Measurements from ENCODE around the gene GIPC1. TPM values are rescaled to one million over a fixed set of nuclear protein-coding genes. Genes with fewer than 3 reads are reported as not detected.

The GIPC1 gene
- total RNA-seq, 1 donor from 2014 or later: 23.6 TPM

DNA sequence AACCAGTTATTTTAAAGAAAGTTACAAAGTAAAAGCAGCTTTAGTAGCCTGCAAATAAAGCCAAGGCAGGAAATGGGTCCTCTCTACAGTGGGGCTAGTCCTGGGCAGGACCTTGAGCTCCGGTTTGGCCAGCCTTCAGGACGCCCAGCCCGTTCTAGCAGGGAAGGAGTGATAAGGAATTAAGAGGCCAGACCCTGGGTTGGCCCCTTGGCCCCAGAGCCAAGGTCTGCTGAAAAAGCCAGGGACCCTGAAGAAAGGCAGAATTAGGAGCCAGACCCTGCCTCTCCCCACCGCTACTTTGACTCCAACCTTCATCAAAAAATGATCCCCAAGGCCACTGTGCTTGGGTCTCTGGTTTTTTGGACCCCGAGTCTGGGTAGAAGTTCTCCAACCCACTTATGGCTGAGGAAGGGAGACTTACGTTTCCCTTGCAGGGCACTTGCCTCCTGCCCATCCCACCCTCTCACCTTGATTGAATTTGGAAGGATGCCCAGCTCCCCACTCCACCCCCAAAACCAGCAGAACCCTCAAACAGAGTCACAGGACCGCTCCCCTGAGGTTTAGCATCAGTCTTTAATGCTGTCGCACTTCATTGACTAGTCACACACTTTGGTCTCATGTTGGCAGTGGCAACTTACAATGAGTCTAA, 18.4 kb upstream of the GIPC1 start:
- H2AFZ ChIP-seq (replicated peaks): no peak overlapping the region
- H3K27ac ChIP-seq: no peak overlapping the region
- no peaks in the 10 kb centered on the region for H3K36me3 ChIP-seq
- Mint-ChIP-seq H3K27me3 (ENCODE audit: insufficient read depth, low read depth) (peaks cover 10% of the 10 kb centered on the region), H3K4me3 (peak overlapping the region; percentile 49), H3K4me1 (peaks cover 48% of the 10 kb centered on the region), H3K36me3 (peaks cover 26% of the 10 kb centered on the region), H3K27ac (no peak overlapping the region), H3K9me3 (no peaks in the 10 kb centered on the region)
- DNase-seq (ENCODE audit: low spot score): no peak
- peaks cover 36% of the 10 kb centered on the region for H3F3A ChIP-seq (ENCODE audit: low read depth)
- no peaks in the 10 kb centered on the region for H3K9me3 ChIP-seq (ENCODE audit: low read depth)
- H3K9ac ChIP-seq: no peak overlapping the region
- peaks cover 5% of the 10 kb centered on the region for H3K4me1 ChIP-seq
- H3K79me2 ChIP-seq (ENCODE audit: low read depth): peaks cover 36% of the 10 kb centered on the region
- H4K20me1 ChIP-seq (ENCODE audit: low read depth): peaks cover 35% of the 10 kb centered on the region
- no peaks in the 10 kb centered on the region for H3K27me3 ChIP-seq
- no peak for TF ChIP-seq EZH2 (IDR thresholded peaks at IDR 0.05)
- TF ChIP-seq EZH2phosphoT487 (IDR thresholded peaks at IDR 0.05): no peak
- TF ChIP-seq, protein P1, sequence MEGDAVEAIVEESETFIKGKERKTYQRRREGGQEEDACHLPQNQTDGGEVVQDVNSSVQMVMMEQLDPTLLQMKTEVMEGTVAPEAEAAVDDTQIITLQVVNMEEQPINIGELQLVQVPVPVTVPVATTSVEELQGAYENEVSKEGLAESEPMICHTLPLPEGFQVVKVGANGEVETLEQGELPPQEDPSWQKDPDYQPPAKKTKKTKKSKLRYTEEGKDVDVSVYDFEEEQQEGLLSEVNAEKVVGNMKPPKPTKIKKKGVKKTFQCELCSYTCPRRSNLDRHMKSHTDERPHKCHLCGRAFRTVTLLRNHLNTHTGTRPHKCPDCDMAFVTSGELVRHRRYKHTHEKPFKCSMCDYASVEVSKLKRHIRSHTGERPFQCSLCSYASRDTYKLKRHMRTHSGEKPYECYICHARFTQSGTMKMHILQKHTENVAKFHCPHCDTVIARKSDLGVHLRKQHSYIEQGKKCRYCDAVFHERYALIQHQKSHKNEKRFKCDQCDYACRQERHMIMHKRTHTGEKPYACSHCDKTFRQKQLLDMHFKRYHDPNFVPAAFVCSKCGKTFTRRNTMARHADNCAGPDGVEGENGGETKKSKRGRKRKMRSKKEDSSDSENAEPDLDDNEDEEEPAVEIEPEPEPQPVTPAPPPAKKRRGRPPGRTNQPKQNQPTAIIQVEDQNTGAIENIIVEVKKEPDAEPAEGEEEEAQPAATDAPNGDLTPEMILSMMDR (IDR thresholded peaks at IDR 0.05): no peak
- no peak overlapping the region for H3K4me2 ChIP-seq
- H3K4me3 ChIP-seq: no peak overlapping the region

DNA sequence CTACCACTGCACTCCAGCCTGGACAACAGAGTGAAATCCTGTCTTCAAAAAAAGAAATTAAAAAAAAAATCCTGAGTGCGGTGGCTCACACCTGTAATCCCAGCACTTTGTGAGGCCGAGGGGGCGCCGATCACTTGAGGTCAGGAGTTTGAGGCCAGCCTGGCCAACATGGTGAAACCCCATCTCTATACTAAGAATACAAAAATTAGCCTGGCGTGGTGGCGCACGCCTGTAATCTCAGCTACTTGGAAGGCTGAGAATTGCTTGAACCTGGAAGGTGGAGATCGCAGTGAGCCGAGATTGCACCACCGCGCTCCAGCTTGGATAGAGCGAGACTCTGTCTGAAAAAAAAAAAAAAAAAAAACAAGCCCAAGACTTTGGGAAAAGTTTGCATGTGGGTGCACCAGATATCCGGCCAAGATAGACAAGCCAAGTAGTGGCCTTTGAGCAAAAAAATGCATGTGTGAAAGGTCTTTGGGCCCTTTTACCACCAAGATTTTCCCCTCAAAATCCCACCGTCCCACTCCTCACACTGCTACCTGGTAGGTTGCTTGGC, 16.6 kb upstream of the GIPC1 start:
- Mint-ChIP-seq H3K36me3 (peaks cover 26% of the 10 kb centered on the region), H3K27ac (no peak overlapping the region), H3K27me3 (ENCODE audit: insufficient read depth, low read depth) (peaks cover 6% of the 10 kb centered on the region), H3K4me3 (no peak overlapping the region), H3K9me3 (no peaks in the 10 kb centered on the region), H3K4me1 (peaks cover 45% of the 10 kb centered on the region)
- TF ChIP-seq, protein P1 (IDR thresholded peaks at IDR 0.05): no peak
- TF ChIP-seq EZH2 (IDR thresholded peaks at IDR 0.05) (no peak), EZH2phosphoT487 (IDR thresholded peaks at IDR 0.05) (no peak)
- Histone ChIP-seq H3K4me1 (peaks cover 5% of the 10 kb centered on the region), H3K79me2 (ENCODE audit: low read depth) (peaks cover 29% of the 10 kb centered on the region), H3K27me3 (no peaks in the 10 kb centered on the region), H3F3A (ENCODE audit: low read depth) (peaks cover 29% of the 10 kb centered on the region), H3K9me3 (ENCODE audit: low read depth) (no peaks in the 10 kb centered on the region), H2AFZ (replicated peaks) (no peak overlapping the region), H3K4me3 (no peak overlapping the region), H3K27ac (no peak overlapping the region), H4K20me1 (ENCODE audit: low read depth) (peaks cover 34% of the 10 kb centered on the region), H3K4me2 (no peak overlapping the region), H3K9ac (no peak overlapping the region), H3K36me3 (no peaks in the 10 kb centered on the region)
- DNase-seq (ENCODE audit: low spot score): no peak

DNA sequence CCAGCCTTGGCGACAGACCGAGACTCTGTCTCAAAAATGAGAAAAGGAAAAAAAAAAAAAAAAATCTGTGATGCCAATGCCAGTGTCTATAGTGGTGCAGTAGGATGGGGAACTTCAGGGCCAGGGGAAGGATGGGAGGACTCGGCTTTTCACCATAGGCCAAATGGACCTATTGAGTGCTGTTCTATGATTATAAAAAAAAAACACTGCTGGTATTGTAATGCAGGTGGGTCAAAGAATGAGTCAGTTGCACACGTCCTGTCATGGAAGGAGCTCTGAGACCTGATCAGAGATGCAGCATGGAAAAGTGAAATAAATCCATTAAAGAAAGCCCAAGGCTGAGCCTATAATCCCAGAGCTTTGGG, 15.3 kb upstream of the GIPC1 start:
- TF ChIP-seq EZH2phosphoT487 (IDR thresholded peaks at IDR 0.05) (no peak), EZH2 (IDR thresholded peaks at IDR 0.05) (no peak)
- TF ChIP-seq, protein P1 (IDR thresholded peaks at IDR 0.05): no peak
- no peak overlapping the region for H3K27ac ChIP-seq
- H3K79me2 ChIP-seq (ENCODE audit: low read depth): peaks cover 16% of the 10 kb centered on the region
- Mint-ChIP-seq H3K36me3 (peaks cover 20% of the 10 kb centered on the region), H3K4me3 (no peak overlapping the region), H3K27ac (no peak overlapping the region), H3K4me1 (peaks cover 34% of the 10 kb centered on the region), H3K9me3 (no peaks in the 10 kb centered on the region), H3K27me3 (ENCODE audit: insufficient read depth, low read depth) (peaks cover 6% of the 10 kb centered on the region)
- no peaks in the 10 kb centered on the region for H3K27me3 ChIP-seq
- H3K4me1 ChIP-seq: peaks cover 3% of the 10 kb centered on the region
- H4K20me1 ChIP-seq (ENCODE audit: low read depth): peaks cover 21% of the 10 kb centered on the region
- no peaks in the 10 kb centered on the region for H3K9me3 ChIP-seq (ENCODE audit: low read depth)
- no peak for DNase-seq (ENCODE audit: low spot score)
- H3K9ac ChIP-seq: no peak overlapping the region
- no peaks in the 10 kb centered on the region for H3K36me3 ChIP-seq
- no peak overlapping the region for H3K4me3 ChIP-seq
- H2AFZ ChIP-seq (replicated peaks): no peak overlapping the region
- H3F3A ChIP-seq (ENCODE audit: low read depth): peaks cover 25% of the 10 kb centered on the region
- H3K4me2 ChIP-seq: no peak overlapping the region
